H1 (cell line): ENCODE data around the gene SCNN1B.

Experiments used
- BRCA1 ChIP-seq: IDR thresholded peaks from 2 replicates; pipeline ENCODE4 v1.6.1; 2012; ENCODE audit warnings: low read depth, low read length, improper control_type of control experiment
- CHD1 ChIP-seq: IDR thresholded peaks from 2 replicates; pipeline ENCODE4 v1.6.1; 2012; ENCODE audit warnings: low read depth, low read length, improper control_type of control experiment
- CREB1 ChIP-seq: IDR thresholded peaks from 2 replicates; pipeline ENCODE4 v1.6.1; 2012; ENCODE audit warnings: inconsistent platforms
- CTCF ChIP-seq, 3 experiments: IDR thresholded peaks; 1 replicate in 2 of 3; 2 replicates in 1 of 3; pipeline versions ENCODE4 v1.5.1 to v1.6.1; 2011; ENCODE audit warnings: low read length in 3 of 3, mild to moderate bottlenecking in 3 of 3, inconsistent platforms in 2 of 3, low read depth in 1 of 3, moderate library complexity in 1 of 3; ENCODE audit not compliant: insufficient read depth in 1 of 3; ENCODE audit errors: control extremely low read depth in 1 of 3
- EP300 ChIP-seq, 2 experiments: IDR thresholded peaks; 1 replicate in 1 of 2; 2 replicates in 1 of 2; pipeline ENCODE4 v1.6.1; 2011 to 2012; ENCODE audit warnings: low read depth in 2 of 2, low read length in 2 of 2, mild to moderate bottlenecking in 2 of 2, borderline replicate concordance in 1 of 2, inconsistent platforms in 1 of 2, moderate library complexity in 1 of 2
- EZH2 ChIP-seq: fragments of 200-600 bp; sonication (generic); IDR thresholded peaks from 2 replicates; pipeline ENCODE4 v1.7.1; 2012; ENCODE audit warnings: low read depth, mild to moderate bottlenecking, moderate library complexity, low read length, inconsistent platforms; ENCODE audit not compliant: severe bottlenecking
- POLR2A ChIP-seq, 2 experiments: IDR thresholded peaks; 1 replicate in 1 of 2; 2 replicates in 1 of 2; pipeline ENCODE4 v1.6.1; 2011; ENCODE audit warnings: low read depth in 2 of 2, low read length in 2 of 2, mild to moderate bottlenecking in 2 of 2; ENCODE audit errors: control extremely low read depth in 1 of 2
- RAD21 ChIP-seq, 2 experiments: IDR thresholded peaks in 1 of 2; conservative IDR thresholded peaks in 1 of 2; 2 replicates each; pipeline ENCODE4 v1.6.1; 2011; ENCODE audit warnings: low read depth in 2 of 2, low read length in 2 of 2, improper control_type of control experiment in 1 of 2, inconsistent platforms in 1 of 2, mild to moderate bottlenecking in 1 of 2, moderate library complexity in 1 of 2
- RNF2 ChIP-seq: fragments of 200-900, 300-1000 bp; sonication (generic); IDR thresholded peaks from 2 replicates; pipeline ENCODE4 v1.7.1; 2016; ENCODE audit warnings: borderline replicate concordance, low read depth, mild to moderate bottlenecking, antibody characterized with exemption, low read length; ENCODE audit not compliant: poor library complexity, severe bottlenecking; ENCODE audit errors: missing control alignments
- SAP30 ChIP-seq: fragments of 300-600 bp; sonication (generic); IDR thresholded peaks from 2 replicates; pipeline ENCODE4 v1.7.1; 2012; ENCODE audit warnings: low read length, moderate library complexity, mild to moderate bottlenecking, inconsistent platforms; ENCODE audit not compliant: insufficient read depth, insufficient replicate concordance
- SIN3A ChIP-seq, 2 experiments: IDR thresholded peaks in 1 of 2; conservative IDR thresholded peaks in 1 of 2; 2 replicates each; pipeline ENCODE4 v1.6.1; 2011 to 2012; ENCODE audit warnings: low read length in 2 of 2, improper control_type of control experiment in 1 of 2, low read depth in 1 of 2, mild to moderate bottlenecking in 1 of 2
- SP1 ChIP-seq: IDR thresholded peaks from 2 replicates; pipeline ENCODE4 v1.6.1; 2011; ENCODE audit warnings: low read depth, low read length
- TEAD4 ChIP-seq: IDR thresholded peaks from 2 replicates; pipeline ENCODE4 v1.6.1; 2012; ENCODE audit warnings: low read depth, low read length, inconsistent platforms, mixed read lengths
- YY1 ChIP-seq: IDR thresholded peaks from 2 replicates; pipeline ENCODE4 v1.6.1; 2011; ENCODE audit warnings: low read depth, mild to moderate bottlenecking, low read length

GRCh38 chr16:23334457-23334853 lies 32.4 kb downstream of the SCNN1B start:
- TF ChIP-seq POLR2A (IDR thresholded peaks at IDR 0.05; ENCODE audit: control extremely low read depth in 1 of 2, low read depth in 2 of 2, low read length in 2 of 2) = no peak
- no peak for TF ChIP-seq EZH2
- TF ChIP-seq CTCF (IDR thresholded peaks at IDR 0.05; ENCODE audit: control extremely low read depth in 1 of 3, insufficient read depth in 1 of 3, low read depth in 1 of 3, low read length in 3 of 3) = no peak
- TF ChIP-seq RAD21 (IDR thresholded peaks at IDR 0.05 in 1 of 2, conservative IDR thresholded peaks at IDR 0.05 in 1 of 2; ENCODE audit: low read depth in 2 of 2, low read length in 2 of 2) = no peak
- TF ChIP-seq EP300 (IDR thresholded peaks at IDR 0.05; ENCODE audit: borderline replicate concordance in 1 of 2, low read depth in 2 of 2, low read length in 2 of 2) = no peak
- no peak for TF ChIP-seq RNF2
- no peak for TF ChIP-seq CHD1
- TF ChIP-seq BRCA1 = no peak
- TF ChIP-seq CREB1 = no peak
- no peak for TF ChIP-seq SAP30
- no peak for TF ChIP-seq SP1
- no peak for TF ChIP-seq YY1
- no peak for TF ChIP-seq SIN3A (conservative IDR thresholded peaks at IDR 0.05 in 1 of 2, IDR thresholded peaks at IDR 0.05 in 1 of 2; ENCODE audit: low read depth in 1 of 2, low read length in 2 of 2)
- TF ChIP-seq TEAD4 = no peak
